Measurements from ENCODE around the gene FTCD. TPM values are rescaled to one million over a fixed set of nuclear protein-coding genes. Genes with fewer than 3 reads are reported as not detected.

Gene FTCD
- total RNA-seq, 1 donor from 2014 or later, result not detected

DNA sequence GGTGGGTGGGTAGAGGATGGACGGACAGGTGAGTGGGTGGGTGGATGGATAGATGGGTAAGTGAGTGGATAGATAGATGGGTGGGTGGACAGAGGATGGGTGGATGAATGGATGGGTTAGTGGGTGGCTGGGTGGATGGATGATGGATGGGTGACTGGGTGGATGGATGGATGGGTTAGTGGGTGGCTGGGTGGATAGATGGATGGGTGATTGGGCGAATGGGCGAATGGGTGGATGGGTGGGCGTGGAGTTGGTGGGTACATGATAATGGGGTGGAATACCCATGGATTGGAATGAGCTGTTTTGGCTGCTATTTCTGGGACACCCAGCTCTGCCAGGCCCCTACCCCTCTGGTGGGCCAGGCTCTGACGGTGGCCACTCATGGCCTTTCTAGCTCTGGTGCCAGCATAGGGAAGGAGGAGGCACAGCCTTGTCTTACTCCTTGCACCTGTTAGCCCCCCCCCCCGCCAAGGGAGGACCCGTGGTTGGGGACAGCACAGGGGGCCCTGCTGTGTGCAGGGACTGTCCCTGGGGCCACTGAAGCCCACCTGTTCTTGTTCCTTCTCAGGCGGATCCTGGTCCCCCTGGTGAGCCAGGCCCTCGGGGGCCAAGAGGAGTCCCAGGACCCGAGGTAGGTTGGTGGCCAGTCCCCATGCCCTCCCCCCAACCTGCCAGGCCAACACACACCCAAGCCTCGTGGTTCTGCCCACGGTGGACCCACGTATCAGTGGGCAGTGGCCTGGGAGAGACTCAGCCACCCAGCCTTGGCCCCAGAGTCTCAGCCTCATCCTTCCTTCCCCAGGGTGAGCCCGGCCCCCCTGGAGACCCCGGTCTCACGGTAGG, 31.1 kb downstream of the FTCD start:
- no peak for DNase-seq (ENCODE audit: low read depth in 2 of 2)

- DNase-seq (ENCODE audit: low read depth in 2 of 2), result no peak
Measured at GRCh38 chr21:46122758-46123683, 32.4 kb downstream of the FTCD start.

GRCh38 chr21:46122237-46122671, 33.1 kb downstream of the FTCD start:
- no peak for DNase-seq (ENCODE audit: low read depth in 2 of 2)

DNA sequence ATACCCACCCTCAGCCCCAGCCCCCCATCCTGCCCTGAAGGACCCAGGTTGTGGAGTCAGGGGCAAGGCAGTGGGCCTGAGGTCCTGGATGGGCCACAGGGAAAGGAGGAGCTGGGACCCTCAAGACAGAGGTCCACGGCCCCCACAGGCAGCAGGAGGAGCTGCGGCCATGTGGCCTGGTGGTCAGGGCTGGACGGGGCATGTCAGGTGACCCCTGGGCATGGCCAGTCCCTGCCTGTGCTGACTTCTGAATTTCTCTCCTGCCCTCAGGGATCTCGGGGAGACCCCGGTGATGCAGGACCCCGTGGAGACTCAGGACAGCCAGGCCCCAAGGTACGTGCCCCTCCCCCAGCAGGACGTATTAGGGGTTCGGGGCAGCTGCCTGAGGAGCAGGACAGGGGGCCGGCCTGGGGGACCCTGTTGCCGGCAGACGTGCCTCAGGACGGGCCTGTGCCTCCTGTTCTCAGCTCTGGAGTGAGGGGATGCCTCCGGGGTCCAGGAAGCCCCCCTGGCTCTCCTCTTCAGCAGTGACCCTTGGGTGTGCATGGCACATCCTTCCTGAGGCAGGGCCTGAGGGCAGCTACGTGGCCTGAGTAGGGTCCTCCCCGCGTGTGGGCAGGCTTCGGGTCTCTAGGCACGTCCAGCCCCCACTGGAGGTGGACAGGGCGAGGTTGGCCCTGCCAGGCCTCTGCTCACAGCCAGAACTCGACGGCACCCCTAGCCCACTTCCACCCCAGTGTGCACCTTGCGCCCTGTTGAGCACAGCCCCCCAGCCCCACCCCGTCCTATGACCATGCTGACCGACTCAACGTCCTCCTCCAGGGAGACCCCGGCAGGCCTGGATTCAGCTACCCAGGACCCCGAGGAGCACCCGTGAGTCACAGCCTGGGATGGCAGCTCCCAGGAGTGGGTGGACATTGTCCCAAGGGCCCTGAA, 33.8 kb downstream of the FTCD start:
- no peak for DNase-seq (ENCODE audit: low read depth in 2 of 2)

DNA sequence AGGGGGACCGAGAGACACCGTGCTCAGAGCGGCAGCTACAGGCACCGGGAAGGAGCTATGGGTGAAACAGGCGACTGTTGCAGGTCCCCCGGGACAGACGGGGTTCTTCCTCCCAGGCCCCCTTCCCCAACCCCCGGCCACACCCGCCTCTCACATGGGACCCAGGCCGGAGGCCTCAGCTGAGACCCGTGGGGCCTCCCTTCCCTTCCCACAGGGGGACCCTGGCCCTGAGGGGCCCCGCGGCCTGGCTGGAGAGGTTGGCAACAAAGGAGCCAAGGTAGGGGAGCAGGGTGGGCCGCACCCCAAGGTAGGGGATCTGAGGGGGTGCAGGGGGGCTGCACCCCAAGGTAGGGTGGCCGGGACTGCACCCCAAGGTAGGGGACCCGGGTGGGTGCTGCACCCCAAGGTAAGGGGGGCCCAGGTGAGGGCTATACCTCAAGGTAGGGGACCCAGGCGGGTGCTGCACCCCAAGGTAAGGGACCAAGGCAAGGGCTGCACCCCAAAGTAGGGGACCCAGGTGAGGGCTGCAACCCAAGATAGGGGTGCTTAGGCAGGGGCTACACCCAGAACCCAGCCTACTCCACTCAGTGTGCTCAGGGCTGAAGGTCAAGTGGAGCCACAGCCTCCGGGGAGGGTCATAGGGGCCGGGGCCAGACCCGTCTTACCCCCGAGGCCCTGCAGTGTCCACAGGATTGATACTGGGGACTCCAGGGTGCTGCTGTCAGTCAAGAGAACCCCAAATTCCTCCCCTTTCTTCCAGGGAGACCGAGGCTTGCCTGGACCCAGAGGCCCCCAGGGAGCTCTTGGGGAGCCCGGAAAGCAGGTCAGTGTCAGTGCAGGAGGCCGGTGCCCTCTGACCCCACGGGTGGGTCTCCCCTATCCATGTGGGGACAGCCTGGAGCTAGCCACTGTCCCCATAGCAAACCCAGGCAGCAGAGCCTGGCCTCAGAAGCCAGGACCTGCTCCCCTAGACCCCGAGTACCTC, 34.8 kb downstream of the FTCD start:
- no peak for DNase-seq (ENCODE audit: low read depth in 2 of 2)

- no peak for DNase-seq (ENCODE audit: low read depth in 2 of 2)
Measured at GRCh38 chr21:46119637-46120271, 35.6 kb downstream of the FTCD start.

DNA sequence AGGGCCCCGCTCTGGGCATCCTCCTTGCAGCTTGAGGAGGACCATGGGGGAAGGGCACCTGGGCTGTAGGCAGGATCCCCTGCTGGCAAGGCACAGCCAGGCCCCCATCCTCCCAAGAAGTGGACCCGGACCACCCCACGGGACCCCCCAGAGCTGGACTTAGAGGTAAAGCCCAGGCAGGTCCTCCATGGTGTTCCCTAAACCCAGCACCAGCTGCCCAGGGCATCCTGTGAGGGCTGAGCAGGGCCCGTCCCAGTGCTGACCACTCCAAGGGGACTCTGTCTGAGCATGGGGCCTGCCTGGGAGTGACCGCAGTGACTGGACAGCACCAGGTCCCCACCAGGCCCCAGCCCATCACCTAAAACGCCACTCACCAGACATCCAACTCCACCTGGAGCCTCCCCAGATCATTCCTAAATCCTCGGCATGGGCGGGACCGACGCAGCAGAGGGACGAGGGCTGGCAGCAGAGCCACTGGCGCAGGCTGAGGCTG, 36.2 kb downstream of the FTCD start:
- DNase-seq (ENCODE audit: low read depth in 2 of 2), result no peak

GRCh38 chr21:46118316-46119143, 36.8 kb downstream of the FTCD start:
- DNase-seq (ENCODE audit: low read depth in 2 of 2), result no peak

- DNase-seq (ENCODE audit: low read depth in 2 of 2), result no peak
Measured at GRCh38 chr21:46117586-46118315, 37.6 kb downstream of the FTCD start.

DNA sequence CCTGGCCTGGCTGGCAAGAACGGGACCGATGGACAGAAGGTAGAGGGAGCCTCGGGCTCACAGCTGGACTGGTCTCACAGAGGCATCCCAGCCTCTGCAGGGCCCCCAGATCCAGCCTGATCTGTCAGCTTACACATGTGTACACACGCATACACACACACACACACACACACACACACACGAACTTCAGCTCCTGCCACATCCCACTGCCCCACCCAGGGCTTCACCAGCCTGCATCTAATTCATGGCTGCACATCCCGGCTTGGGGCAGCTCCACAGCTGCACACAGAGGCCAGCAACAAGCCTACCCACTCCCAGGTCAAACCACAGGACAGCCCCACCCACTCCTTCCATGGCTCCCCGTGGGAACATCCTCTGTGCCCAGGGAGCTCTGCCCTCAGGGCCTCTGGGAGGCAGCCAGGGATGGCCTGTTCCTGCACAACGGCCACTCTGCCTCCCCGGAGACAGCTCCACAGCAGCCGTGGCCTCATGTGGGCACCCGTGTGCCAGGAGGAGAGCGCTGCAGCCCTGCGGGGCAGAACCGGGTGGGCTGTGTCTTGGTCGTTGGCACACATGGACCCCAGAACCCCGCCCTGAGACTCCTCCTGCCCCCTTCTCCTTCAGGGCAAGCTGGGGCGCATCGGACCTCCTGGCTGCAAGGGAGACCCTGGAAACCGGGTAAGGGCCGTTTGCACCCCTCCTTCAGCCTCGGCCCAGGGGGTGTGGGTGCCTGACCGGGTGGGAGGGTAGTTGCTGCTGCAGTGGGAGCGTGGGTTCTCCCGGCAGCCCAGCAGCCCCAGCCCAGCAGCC, 38.4 kb downstream of the FTCD start:
- no peak for DNase-seq (ENCODE audit: low read depth in 2 of 2)

DNA sequence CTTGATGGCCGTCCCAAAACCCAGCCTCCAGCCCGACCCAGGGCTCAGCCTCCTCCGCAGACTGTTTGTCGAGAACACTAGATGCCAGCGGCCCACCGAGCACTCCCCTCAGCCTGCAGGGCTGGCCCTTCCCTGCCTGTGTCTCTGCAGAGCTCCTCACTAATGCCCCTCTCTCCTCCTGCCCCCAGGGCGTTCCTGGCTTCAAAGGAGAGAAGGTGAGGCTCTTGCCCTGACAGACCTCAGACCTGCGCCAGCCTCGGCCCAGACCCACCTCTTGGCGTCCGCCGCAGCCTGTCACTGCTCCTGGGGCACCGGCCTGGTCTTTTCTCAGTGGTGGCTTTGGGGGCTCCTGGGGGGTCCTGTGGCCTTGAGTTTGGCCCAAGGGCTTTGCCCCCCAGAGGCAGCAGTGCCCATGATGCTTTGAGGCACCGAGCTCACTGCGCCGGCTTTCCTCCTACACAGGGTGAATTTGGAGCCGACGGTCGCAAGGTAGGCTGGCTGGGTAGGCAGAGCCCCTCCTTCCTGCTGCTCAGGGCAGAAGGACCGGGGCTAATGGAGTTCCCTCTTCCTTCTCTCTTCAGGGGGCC, 39.1 kb downstream of the FTCD start:
- no peak for DNase-seq (ENCODE audit: low read depth in 2 of 2)

DNA sequence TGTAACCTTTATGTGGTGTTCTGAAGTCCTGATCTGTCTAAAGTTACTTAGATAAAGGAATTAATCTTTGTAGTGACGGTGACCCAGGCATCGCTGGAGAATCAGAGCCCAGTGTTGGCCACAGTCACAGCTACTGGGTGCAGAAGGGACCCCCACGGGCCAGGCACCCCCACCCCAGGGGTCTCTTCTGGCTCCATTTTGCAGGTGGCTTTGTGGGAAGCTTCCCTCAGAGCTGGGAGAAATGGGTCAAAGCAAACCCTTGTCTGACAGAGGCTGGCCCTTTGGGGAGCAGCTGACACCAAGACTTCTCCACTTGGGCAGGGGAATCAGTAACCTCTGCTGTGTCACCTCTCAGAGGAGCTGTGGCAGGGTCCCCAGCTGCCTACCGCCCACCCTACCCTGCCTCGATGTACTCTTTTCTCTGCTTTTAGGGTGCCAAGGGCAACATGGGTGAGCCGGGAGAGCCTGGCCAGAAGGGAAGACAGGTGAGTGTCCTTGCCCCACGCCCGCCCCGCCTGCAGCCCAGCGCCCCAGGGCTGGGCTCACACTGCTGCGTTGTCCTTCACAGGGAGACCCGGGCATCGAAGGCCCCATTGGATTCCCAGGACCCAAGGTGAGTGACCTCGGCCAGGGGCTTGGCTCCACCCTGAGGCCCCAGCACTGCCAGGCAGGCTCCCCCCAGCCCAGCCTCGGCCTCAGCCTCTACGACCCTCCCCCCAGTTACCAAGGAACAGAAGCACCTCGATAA, 39.8 kb downstream of the FTCD start:
- no peak for DNase-seq (ENCODE audit: low read depth in 2 of 2)

- no peak for DNase-seq (ENCODE audit: low read depth in 2 of 2)
Measured at GRCh38 chr21:46114963-46115362, 40.4 kb downstream of the FTCD start.

GRCh38 chr21:46113497-46114176, 41.7 kb downstream of the FTCD start:
- no peak for DNase-seq (ENCODE audit: low read depth in 2 of 2)

GRCh38 chr21:46112725-46113215, 42.6 kb downstream of the FTCD start:
- DNase-seq (ENCODE audit: low read depth in 2 of 2), result no peak

All from lung microvascular endothelial cell (primary cell).